SIG-M5 treated with dmso at 0.1 percent for 504 hours (cell line): Measurements from ENCODE around the gene DHCR7.
"Not testable (repeated sequence)": the region's sequence is repeated elsewhere in the genome, so short reads cannot be mapped to it uniquely, and the experiment has no call there.

Experiments used
- DNase-seq: peaks from one replicate; lab custom pipeline; 2025; ENCODE audit not compliant: unreplicated experiment; lab: John Stamatoyannopoulos, UW

DHCR7 gene

DNA sequence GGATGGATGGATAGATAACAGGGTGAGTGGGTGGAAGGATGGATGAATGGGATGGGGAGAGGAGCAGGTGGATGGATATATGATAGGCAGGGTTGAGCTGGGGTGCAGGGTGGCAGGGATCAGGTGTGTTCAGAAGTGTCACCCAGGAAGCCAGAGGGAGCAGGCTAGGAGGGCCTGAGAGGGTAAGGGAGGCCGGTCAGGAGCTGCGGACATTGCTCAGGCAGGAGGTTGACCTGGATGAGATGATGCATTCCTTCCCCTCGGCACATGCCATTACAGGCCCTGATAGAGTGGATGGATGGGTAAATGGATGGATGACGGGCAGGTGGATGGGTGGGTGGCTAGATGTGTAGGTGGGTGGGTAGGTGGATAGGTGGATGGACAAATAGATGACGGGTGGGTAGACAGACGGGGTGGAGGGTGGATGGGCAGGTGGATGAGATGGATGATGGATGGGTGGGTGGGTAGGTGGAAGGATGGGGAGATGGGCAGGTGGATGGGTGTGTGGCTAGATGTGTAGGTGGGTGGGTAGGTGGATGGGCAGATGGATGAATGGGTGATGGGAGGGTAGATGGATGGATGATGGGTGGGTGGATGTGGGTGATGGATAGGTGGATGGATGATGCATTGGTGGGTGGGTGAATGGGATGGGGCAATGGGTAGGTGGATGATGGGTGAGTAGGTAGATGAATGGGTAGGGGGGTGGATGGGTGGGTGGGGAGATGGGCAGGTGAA is 8.0 kb downstream of the DHCR7 start:
- DNase-seq, result no peak

DNA sequence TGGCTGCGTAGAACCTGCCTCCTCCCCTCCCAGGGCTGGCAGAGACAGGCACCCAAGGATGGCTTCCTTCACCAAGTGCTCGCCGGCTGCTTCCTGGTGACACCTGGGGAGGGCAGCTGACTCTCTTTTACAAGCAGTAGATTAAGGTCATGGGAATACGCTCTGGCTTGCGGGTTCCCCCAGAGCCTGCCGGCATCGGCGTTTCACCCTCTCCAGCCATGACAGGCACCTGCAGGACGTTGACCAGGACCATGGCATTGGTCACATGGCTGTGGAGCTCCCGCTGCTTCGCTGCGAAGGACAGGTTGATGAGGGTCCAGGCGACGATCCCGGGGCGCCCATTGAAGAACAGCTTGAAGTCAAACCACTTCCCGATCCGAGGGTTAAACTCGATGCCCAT is 9.5 kb downstream of the DHCR7 start:
- DNase-seq, result no peak

DNA sequence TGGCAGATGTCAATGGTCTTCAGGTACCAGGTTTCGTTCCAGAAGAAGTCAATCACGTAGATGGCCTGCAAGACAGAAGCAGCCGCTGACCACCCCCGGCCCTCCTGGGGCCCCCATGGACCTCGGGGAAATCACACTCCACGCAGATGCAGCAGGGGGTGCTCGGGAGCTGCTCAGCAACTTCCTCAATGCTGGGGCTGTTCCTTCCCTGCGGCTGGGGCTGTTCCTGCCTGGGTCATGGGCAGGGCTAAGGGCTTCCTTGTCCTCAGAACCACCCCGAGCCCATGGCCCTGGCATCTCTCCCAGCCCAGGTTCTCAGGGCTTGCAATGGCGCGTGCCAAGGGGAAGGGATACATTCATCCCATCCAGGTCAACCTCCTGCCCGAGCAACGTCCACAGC is 10.3 kb downstream of the DHCR7 start:
- DNase-seq, result no peak

DNA sequence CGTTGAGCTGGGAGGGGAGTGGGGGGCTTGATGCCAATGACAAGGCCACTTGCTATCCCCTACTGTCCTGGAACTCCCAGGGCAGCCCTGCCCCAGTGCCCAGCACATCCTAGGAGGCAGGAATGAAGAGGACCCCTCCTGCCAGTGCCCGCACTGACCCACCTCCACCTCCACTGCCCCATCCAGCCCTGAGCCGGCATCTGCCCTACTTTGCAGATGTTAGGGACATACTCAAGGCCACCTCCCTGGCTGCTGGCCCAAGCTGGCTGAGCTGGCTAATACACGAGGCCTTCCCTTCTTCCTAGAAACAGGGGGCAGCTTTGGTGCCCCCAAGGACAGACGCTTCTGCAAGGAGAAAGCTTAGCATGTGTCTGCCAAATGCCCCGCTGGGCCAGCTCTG is 10.8 kb downstream of the DHCR7 start:
- DNase-seq, result no peak

DNA sequence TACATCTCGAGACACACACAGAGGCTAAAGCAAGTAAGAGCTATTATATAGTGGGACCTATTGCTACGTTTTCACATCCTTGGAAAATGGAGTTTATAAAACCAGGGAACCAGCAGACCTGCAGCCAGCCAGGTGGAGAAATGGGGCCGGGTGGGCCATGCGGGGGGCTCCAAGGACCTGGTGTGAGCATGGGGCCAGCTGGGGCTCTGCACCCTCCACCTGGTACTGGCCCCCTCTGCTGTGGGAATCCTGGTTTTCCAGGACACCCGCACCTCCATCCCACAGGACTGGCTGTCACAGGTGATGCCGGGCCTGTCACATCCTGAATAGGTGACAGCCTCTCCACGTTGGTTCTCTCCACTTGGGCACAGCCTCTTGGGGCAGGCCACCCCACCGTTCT is 11.3 kb downstream of the DHCR7 start:
- no peak for DNase-seq

DNA sequence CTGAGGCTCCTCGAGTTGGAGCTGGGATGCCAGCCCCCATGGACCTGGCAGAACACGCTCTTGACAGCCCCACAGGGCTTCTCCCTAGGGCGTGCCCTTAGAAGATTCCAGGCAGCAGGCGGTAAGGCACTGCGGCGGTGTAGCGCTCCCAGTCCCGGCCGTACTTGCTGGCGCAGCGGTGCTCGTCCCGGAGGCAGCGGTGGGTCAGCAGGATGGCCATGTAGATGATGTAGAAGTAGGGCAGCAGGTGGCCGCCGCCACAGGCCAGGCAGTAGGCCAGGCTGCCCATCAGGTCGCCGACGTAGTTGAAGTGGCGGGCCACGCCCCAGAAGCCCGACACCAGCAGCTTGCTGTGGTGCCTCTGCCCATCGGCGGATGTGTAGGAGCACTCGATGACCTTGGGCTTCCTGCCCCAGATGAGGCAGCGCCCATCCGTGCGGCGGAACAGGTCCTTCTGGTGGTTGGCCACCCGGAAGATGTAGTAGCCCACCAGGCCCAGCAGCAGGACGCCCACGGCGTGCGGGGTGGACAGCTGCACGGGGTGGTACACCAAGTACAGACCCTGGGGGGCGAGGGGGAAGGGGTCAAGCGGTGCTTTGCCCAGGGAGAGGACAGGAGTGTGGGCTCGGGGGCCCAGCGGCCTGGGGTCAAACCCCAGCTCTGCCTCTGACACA is 12.8 kb downstream of the DHCR7 start:
- DNase-seq, result no peak

DNA sequence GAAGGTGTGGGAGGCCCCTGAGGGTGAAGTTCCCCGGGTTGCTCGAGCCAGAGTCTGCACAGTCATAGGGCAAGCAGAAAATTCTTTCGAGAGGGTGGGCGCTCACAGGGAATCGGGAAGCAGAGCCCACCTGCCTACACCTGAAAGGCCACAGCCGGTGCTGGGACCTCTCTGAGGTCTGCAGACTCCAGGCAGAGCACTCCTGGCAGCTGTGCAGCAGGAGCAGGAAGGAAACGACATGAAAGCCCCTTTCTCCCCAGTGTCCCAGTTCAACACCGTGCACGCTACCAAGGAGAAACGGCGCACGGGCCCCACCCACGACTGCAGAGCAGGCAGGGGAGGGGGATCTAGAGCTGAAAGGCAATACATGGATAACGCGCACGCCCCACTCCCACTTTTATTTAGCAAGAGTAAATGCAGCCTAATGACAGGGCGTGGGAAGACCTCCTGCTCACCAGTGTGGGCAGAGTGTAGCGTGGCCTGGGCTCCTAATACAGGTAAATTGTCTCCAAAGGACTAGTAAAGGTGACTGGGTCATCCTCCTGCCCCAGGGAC is 13.5 kb downstream of the DHCR7 start:
- no peak for DNase-seq

DNA sequence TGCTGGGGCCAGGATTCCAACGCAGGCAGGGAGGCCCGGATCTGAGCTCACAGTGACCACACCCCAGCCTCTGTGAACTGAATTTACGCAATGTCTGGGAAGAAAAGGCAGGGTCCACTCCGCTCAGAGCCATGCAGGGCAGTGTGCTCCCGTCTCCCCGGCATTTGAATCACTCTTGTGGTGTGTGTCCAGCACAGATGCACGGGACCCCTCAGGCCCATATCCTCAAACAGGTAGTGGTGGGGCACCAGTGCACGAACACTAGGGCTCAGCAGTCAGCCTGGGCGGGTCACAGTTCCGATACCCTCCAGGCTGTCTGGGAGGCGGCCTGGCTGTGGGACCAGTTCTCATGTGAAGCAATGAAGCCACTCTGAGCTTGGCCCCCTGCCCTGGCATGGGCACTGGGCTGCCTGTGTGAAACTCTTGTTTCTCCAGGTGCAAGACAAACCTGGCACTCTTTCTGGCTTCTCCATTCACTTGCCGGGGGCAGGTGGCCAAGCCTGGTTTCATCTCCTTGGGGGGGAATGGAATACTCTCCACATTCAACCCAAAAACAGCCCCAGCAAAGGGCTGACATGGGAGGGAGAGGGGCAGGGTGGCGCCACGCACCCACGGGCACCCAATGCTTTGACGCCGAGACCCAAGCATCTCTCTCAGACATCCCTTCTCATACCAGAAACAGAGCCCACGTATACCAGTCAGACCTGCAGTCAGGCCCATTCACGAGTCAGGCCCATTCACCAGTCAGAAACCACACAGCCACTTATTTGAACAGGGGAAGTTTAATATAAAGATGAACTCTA is 14.3 kb downstream of the DHCR7 start:
- DNase-seq, result no peak

DNA sequence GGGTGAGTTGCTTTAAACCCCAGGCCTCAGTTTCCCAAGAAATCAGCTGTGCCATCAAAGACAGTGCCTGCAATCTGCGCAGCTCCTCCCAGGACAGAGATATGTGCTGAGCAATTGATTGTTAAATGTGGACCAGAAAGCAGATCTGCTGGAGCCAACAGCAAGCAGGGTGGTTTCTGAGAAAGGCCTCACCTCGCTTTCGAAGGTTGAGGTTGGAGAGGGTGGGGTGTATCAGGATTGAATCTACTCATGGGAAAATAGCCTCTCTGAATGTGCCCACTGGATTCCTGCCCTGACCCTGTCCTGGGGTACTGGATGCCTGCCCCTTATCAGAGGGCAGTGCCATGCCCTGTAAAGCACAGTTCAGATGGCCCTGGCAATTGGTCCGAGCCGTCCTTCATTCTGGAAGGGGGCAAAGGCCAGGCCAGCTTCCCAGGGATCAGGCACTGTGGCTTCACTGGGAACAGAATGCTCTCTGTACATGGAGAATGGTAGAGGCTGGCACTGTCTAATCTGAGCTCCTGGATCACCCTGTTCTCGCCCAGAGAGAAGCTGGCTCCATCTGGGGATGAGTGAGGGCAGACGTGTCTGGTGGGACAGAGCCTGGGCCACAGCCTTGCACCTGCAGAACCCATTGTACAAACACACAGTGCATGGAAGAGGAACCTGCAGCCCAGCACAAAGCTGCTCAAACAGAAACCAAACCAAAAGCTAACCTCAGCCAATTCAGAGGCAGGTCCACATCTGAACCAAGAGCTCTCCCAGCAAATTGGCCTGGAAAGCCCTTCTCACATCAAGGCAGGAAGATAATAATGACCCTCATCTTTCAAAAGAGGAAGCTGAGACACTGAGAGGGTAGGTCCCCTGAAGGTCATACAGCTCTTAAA is 15.2 kb downstream of the DHCR7 start:
- DNase-seq, result no peak

DNA sequence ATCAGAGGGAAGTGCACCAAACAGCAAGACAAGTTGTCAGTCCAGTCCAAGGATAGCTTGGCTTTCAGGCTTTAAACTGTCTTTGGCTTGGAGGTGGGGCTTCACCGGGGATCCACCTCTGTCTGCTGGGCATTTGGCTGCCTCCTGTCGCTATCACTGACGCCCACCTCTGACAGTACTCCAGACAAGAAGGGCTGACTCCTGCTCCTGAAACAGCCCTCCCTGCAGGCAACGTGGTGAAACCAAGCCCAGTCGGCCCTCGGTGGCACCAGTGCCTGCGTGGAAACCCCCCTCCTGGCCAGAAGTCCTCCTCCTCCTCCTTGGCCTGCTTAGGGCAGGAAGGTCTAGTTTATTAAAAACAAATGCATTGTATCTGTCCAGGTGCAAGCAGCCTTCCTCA is 16.9 kb downstream of the DHCR7 start:
- no peak for DNase-seq

DNA sequence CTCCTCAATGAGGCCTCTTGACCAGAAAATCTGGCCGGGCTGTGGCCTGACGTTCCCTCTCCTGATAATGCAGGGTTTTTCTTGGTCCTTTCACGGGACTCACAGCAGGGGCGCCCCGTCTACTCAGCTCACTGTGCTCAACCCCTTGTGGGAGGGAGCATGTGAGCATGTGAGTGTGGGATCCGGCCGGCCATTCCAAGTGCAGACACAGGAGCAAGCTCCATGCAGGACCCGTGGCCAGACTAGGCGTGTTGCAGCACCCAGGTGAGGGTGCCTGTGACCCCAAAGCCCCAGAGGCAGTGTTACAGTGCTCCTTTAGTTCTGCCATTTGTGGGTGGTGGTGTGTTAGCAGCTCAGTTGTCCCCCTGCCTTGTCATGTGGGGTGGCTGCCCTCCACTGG is 18.0 kb downstream of the DHCR7 start:
- DNase-seq, result no peak

DNA sequence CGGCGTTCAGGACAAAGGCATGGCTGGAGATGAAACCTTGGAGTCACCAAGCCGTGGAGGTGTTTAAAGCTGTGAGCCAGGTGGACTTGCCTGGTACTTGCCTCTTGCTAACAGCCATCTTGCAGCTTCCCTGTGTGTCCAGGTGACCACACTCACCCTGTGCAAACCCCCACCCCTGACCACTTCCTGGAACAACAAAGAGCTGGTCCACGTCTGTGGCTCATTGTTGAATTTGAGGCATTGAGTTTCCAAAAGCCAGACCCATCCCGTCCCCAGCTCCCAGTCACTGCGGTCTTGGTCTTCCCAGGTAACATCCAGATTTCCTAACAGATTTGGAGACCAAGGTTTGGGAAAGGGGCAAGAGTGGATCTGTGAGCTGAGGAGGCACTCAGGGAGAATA is 18.5 kb downstream of the DHCR7 start:
- no peak for DNase-seq

DNA sequence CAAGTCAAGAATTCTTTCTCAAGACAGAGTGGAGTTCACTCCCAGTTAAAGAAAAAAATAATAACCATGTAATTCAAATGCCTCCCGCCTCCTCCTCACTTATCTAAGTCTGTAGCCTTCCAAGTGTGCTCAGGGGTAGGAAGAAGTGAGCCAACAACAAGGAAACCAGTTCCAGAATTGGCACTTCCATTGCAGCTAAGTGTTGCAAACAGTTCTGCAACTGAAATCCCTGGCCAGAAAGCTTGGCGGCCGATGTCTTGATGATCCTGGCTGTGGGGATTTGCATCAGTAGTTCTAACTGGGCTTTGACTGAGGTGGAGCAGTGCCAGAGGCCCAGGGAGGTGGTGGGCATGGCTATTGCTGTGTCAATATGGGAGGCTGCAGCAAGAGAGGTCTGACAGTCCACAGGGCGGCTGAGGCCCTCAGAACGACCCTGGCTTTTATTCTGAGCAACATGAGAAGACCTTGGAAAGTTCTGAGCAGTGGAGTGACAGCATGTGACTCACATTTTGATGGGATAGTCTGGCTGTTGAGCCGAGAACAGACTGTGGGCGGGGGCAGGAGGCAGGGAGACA is 19.2 kb downstream of the DHCR7 start:
- no peak for DNase-seq

DNA sequence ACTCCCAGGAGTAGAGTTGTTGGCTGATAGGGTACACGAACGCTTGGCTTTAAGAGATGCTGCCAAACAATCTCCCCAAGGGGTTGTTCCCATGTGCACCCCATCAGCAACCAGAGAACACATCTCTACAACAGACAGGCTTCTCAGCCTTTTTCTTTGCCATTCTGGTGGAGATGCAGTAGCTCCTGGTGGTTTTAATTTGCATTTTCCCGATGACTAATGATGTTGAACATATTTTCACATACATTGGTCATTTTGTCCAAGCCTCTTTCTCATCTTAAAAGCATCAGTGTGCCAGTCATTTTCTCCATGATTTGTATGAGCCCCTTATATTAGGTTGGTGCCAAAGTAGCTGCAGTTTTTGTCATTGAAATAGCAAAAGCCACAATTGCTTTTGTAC is 21.8 kb downstream of the DHCR7 start:
- DNase-seq, result no peak

DNA sequence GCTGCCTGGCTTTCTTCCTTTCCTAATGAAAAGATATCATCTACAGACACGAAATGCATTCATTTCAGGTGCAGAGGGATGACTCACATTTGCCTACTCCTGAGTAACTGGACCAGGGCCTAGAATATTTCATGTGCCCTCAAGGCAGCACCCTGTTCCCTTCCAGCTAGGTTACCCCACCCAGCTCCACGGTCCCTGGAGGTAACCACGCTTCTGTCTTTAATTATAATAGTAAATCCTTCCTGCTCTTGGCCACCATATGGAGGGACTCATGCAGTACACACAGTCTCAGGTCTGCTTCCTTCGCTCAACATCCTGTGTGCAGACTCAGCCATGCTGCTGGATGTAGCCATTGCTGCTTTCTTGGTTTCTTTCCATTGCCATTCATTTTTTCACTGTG is 22.3 kb downstream of the DHCR7 start:
- DNase-seq, result peak; percentile 64

DNA sequence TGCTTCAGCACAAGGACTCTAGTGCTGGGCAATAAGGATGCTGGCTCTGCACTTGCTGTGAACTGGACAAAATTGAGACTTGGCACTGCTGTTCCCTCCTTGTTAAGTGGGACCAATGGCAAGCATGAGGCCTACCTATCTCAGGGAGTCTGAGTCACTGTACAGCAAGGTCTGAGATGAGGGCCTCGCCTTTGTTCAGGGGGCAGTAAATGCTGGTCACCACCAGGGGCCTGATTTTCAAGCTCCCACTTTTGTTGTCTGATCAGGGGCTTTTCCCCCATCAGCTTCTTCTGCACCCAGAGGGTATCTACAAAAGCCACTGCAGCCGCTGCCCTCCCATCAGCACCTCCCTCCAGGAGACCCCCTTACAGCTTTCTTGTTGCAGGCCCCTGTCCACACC is 22.8 kb downstream of the DHCR7 start:
- DNase-seq, result no peak

DNA sequence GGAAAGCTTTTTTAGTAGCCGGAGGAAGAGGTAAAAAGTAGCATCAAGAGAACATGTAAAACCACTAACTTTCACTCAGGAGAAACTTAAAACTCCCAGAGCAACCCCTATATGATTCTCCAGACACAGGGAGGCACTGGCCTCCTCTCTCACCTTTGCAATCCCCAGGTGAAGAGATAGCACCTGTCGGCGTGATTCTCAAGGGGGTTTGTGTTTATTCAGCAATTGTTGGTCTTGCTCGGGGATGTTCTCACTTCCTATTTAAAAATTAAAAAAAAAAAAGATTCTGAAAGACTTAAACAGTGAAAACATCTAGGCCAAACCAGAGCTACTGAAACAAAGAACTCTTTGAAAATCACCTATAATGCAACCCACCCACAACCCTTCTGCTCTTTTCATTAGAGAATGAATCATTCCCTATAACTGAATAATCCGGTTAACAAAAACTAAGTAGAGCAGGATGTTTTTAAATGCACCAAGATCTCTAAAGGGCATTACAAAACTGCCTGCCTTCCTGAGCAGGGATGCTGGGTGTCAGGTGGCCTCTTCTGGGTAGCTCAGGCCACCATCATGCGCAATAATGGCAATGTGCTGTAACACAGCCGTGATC is 24.9 kb downstream of the DHCR7 start:
- no peak for DNase-seq

DNA sequence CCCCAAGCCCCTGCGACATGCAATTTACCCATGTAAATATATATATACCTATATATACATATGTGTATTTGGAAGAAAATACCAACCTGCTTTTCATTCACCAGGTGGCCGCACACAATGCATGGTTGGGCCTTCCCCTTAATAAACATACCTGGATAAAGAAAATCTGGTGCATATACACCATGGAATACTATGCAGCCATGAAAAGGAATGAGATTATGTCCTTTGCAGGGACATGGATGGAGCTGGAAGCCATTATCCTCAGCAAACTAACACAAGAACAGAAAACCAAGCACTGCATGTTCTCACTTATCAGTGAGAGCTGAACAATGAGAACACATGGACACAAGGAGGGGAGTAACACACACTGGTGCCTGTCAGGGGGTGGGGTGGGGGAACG is 25.9 kb downstream of the DHCR7 start:
- DNase-seq, result not testable (repeated sequence)

DNA sequence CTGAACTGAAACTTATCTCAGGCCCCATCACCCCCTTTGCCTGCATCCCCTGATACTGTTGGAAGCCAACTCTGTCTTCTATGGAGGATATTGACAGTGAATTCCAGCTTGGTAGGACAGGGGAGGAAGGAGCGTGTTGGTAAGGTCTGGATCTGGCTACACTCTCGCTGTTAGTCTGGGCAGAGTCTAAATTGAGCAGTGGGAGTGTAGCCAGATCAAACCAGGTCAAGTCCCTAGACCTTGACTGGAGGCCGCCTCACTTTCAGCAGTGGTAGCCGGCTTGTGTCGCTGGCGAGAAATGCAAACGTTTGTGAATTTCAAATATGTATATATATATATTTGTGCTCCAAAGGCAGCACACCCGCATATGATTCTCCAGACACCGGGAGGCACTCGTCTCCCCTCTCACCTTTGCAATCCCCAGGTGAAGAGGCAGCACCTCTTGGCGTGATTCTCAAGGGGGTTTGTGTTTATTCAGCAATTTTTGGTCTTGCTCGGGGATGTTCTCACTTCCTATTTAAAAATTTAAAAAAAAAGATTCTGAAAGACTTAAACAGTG is 26.7 kb downstream of the DHCR7 start:
- no peak for DNase-seq
